Measurements from ENCODE around the gene GRK5. TPM values are rescaled to one million over a fixed set of nuclear protein-coding genes. Genes with fewer than 3 reads are reported as not detected.

The GRK5 gene
- polyA plus RNA-seq, 1 donor from 2014 or later: 34.9 TPM

DNA sequence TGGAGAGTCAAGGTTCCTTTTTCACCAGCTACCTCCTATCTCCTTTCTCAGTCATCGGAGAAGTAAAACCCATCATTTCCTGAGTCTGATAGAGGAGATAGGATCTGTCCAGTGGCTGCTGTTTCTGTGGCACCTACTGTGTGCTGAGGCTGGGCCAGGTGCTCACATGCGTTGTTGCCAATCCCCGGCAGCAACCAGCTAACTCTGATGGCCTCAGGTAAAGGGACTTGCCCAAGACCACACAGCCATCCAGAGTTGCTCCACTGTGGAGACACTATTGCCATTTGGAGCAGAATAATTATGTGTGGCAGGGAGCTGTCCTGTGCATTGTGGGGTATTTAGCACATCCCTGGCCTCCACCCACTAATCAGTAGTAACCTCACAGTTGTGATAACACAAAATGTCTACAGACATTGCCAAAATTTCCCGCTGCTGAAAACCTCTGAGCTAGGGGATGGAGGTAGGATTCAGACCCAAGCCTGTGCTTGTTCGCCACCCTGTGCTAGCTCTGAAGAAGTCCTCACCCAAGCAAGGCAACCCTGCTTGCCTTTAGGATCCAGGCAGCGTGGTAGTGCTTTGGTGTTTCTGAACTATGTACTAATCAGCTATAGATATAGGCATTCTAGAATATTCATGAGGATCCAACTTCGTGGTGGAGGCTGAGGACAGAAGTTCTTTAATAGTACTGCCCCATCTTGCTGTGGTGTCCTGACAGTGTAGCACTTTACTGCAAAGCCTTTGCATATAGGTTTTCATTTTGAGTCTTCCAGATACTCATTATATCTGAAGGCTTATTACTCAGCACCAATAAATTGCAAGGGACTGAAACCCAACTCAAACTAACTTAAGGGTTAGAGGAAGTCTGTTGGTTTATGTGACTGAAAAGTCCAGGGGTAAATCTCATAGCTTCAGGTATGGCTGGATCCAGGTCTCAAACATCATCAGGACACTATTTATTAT is 164.6 kb downstream of the GRK5 start:
- H3K9me3 ChIP-seq (ENCODE audit: low read length): no peaks in the 10 kb centered on the region
- H3K27me3 ChIP-seq (ENCODE audit: insufficient read depth, low read depth, low read length): no peaks in the 10 kb centered on the region
- no peaks in the 10 kb centered on the region for H3F3A ChIP-seq (ENCODE audit: insufficient read depth, low read length, poor library complexity, severe bottlenecking)
- no peaks in the 10 kb centered on the region for H3K79me2 ChIP-seq (replicated peaks; ENCODE audit: insufficient read depth, low read length)
- H2AFZ ChIP-seq (ENCODE audit: low read depth, low read length): no peak overlapping the region
- no peak overlapping the region for H3K4me3 ChIP-seq (ENCODE audit: low read length)
- H4K20me1 ChIP-seq (ENCODE audit: insufficient read depth): no peaks in the 10 kb centered on the region
- TF ChIP-seq, protein P1, sequence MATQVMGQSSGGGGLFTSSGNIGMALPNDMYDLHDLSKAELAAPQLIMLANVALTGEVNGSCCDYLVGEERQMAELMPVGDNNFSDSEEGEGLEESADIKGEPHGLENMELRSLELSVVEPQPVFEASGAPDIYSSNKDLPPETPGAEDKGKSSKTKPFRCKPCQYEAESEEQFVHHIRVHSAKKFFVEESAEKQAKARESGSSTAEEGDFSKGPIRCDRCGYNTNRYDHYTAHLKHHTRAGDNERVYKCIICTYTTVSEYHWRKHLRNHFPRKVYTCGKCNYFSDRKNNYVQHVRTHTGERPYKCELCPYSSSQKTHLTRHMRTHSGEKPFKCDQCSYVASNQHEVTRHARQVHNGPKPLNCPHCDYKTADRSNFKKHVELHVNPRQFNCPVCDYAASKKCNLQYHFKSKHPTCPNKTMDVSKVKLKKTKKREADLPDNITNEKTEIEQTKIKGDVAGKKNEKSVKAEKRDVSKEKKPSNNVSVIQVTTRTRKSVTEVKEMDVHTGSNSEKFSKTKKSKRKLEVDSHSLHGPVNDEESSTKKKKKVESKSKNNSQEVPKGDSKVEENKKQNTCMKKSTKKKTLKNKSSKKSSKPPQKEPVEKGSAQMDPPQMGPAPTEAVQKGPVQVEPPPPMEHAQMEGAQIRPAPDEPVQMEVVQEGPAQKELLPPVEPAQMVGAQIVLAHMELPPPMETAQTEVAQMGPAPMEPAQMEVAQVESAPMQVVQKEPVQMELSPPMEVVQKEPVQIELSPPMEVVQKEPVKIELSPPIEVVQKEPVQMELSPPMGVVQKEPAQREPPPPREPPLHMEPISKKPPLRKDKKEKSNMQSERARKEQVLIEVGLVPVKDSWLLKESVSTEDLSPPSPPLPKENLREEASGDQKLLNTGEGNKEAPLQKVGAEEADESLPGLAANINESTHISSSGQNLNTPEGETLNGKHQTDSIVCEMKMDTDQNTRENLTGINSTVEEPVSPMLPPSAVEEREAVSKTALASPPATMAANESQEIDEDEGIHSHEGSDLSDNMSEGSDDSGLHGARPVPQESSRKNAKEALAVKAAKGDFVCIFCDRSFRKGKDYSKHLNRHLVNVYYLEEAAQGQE (IDR thresholded peaks at IDR 0.05; ENCODE audit: borderline replicate concordance): no peak
- TF ChIP-seq SMC3 (conservative IDR thresholded peaks at IDR 0.05; ENCODE audit: poor library complexity) (no peak), EP300 (conservative IDR thresholded peaks at IDR 0.05; ENCODE audit: poor library complexity, severe bottlenecking) (no peak), EZH2 (IDR thresholded peaks at IDR 0.05; ENCODE audit: borderline replicate concordance, insufficient read depth, low read length, poor library complexity, severe bottlenecking) (no peak), MXI1 (conservative IDR thresholded peaks at IDR 0.05; ENCODE audit: poor library complexity, severe bottlenecking) (no peak), CTCF (IDR thresholded peaks at IDR 0.05; ENCODE audit: poor library complexity, severe bottlenecking) (no peak), POLR2AphosphoS5 (IDR thresholded peaks at IDR 0.05) (no peak), TAF1 (IDR thresholded peaks at IDR 0.05; ENCODE audit: low read depth) (no peak), RAD21 (conservative IDR thresholded peaks at IDR 0.05) (no peak)
- no peak overlapping the region for H3K27ac ChIP-seq (ENCODE audit: low read length)
- H3K4me2 ChIP-seq (ENCODE audit: low read length): no peak overlapping the region
- H3K36me3 ChIP-seq (ENCODE audit: insufficient read depth, low read length): no peaks in the 10 kb centered on the region
- no peak overlapping the region for H3K9ac ChIP-seq (ENCODE audit: low read length)
- H3K9me2 ChIP-seq (ENCODE audit: insufficient read depth, low read length): no peaks in the 10 kb centered on the region

- Histone ChIP-seq H3K9me2 (ENCODE audit: insufficient read depth, low read length) (no peaks in the 10 kb centered on the region), H3K27ac (ENCODE audit: low read length) (no peak overlapping the region), H3K9ac (ENCODE audit: low read length) (no peak overlapping the region), H3K4me3 (ENCODE audit: low read length) (no peak overlapping the region), H3K27me3 (ENCODE audit: insufficient read depth, low read depth, low read length) (no peaks in the 10 kb centered on the region), H3F3A (ENCODE audit: insufficient read depth, low read length, poor library complexity, severe bottlenecking) (no peaks in the 10 kb centered on the region), H3K9me3 (ENCODE audit: low read length) (no peaks in the 10 kb centered on the region), H3K4me2 (ENCODE audit: low read length) (no peak overlapping the region), H3K79me2 (replicated peaks; ENCODE audit: insufficient read depth, low read length) (no peaks in the 10 kb centered on the region), H2AFZ (ENCODE audit: low read depth, low read length) (no peak overlapping the region), H3K36me3 (ENCODE audit: insufficient read depth, low read length) (no peaks in the 10 kb centered on the region), H4K20me1 (ENCODE audit: insufficient read depth) (no peaks in the 10 kb centered on the region)
- TF ChIP-seq EP300 (conservative IDR thresholded peaks at IDR 0.05; ENCODE audit: poor library complexity, severe bottlenecking) (no peak), SMC3 (conservative IDR thresholded peaks at IDR 0.05; ENCODE audit: poor library complexity) (no peak), MXI1 (conservative IDR thresholded peaks at IDR 0.05; ENCODE audit: poor library complexity, severe bottlenecking) (no peak), POLR2AphosphoS5 (IDR thresholded peaks at IDR 0.05) (no peak), RAD21 (conservative IDR thresholded peaks at IDR 0.05) (no peak), TAF1 (IDR thresholded peaks at IDR 0.05; ENCODE audit: low read depth) (no peak), CTCF (IDR thresholded peaks at IDR 0.05; ENCODE audit: poor library complexity, severe bottlenecking) (no peak), EZH2 (IDR thresholded peaks at IDR 0.05; ENCODE audit: borderline replicate concordance, insufficient read depth, low read length, poor library complexity, severe bottlenecking) (no peak)
- TF ChIP-seq, protein P1 (IDR thresholded peaks at IDR 0.05; ENCODE audit: borderline replicate concordance): no peak
These were observed 166.1 kb downstream of the GRK5 start for GRCh38 chr10:119373294-119374102.
